RPMI7951 (cell line): ENCODE results near the gene PAPSS2. TPM values are rescaled to one million over a fixed set of nuclear protein-coding genes. Genes with fewer than 3 reads are reported as not detected.
"Not testable (repeated sequence)": the region's sequence is repeated elsewhere in the genome, so short reads cannot be mapped to it uniquely, and the experiment has no call there.

ENCODE experiments used
- DNase-seq: peaks from one replicate; pipeline ENCODE4 v3.0.0-alpha.2; 2012; ENCODE audit warnings: low read depth
- total RNA-seq: library from RNA; depleted of rRNA; stranded (reverse); fragments of >200 nt; shearing (Covaris generic); gene quantifications from 2 replicates; pipeline ENCODE4 v1.2.3, GENCODE V29; 2014

Gene PAPSS2
- total RNA-seq, 1 experiment from 2014 or later = 147 TPM

- DNase-seq = not testable (repeated sequence)
Observed at GRCh38 chr10:87748244-87748643, 88.6 kb downstream of the PAPSS2 start.

GRCh38 chr10:87750001-87750671 lies 90.5 kb downstream of the PAPSS2 start:
- DNase-seq = peak; percentile 96

GRCh38 chr10:87750817-87751216 lies 91.1 kb downstream of the PAPSS2 start:
- DNase-seq = no peak

- no peak for DNase-seq
Observed at GRCh38 chr10:87751274-87751673, 91.6 kb downstream of the PAPSS2 start.

- DNase-seq = peak; percentile 65
Observed at GRCh38 chr10:87752566-87752965, 92.9 kb downstream of the PAPSS2 start.

GRCh38 chr10:87753995-87754866 lies 94.6 kb downstream of the PAPSS2 start:
- DNase-seq = no peak

- no peak for DNase-seq
Observed at GRCh38 chr10:87757685-87758084, 98.0 kb downstream of the PAPSS2 start.

GRCh38 chr10:87759551-87759950 lies 99.9 kb downstream of the PAPSS2 start:
- DNase-seq = no peak

GRCh38 chr10:87760195-87760905 lies 100.7 kb downstream of the PAPSS2 start:
- DNase-seq = no peak

- no peak for DNase-seq
Observed at GRCh38 chr10:87761153-87761552, 101.5 kb downstream of the PAPSS2 start.

- peak; percentile 76 for DNase-seq
Observed at GRCh38 chr10:87761892-87762291, 102.2 kb downstream of the PAPSS2 start.

- DNase-seq = no peak
Observed at GRCh38 chr10:87763086-87763861, 103.6 kb downstream of the PAPSS2 start.

GRCh38 chr10:87764072-87764934 lies 104.6 kb downstream of the PAPSS2 start:
- no peak for DNase-seq

GRCh38 chr10:87765666-87766376 lies 106.1 kb downstream of the PAPSS2 start:
- DNase-seq = no peak

- peak; percentile 56 for DNase-seq
Observed at GRCh38 chr10:87767253-87767652, 107.6 kb downstream of the PAPSS2 start.

GRCh38 chr10:87771871-87772500 lies 112.3 kb downstream of the PAPSS2 start:
- DNase-seq = peak; percentile 35

GRCh38 chr10:87775766-87776165 lies 116.1 kb downstream of the PAPSS2 start:
- DNase-seq = peak; percentile 22

- DNase-seq = no peak
Observed at GRCh38 chr10:87776328-87776727, 116.7 kb downstream of the PAPSS2 start.

- no peak for DNase-seq
Observed at GRCh38 chr10:87781545-87781944, 121.9 kb downstream of the PAPSS2 start.
